Measurements from ENCODE around the gene IRF4.

IRF4 gene

DNA sequence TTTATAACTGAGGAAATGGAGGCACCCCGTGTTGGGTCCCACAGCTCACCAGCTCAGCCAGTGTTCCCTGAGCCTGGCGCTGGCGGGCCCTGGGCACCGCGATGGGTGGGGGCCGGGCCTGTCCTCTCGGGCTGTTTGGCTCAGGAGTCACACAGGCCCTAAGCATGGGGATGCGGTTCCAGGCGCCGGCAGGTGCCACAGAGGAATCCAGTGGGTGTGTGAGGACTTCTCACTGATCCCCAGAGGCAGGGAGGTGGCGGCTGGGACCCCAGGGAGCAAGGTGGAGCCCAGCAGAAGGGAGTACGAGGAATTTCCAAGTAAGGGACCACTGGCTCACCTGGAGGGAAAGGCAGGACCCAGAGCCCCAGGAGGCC, 57.5 kb downstream of the IRF4 start:
- H3K36me3 ChIP-seq (ENCODE audit: low read depth) = no peaks in the 10 kb centered on the region
- H3K27me3 ChIP-seq (ENCODE audit: insufficient read depth, poor library complexity, severe bottlenecking) = peaks cover 9% of the 10 kb centered on the region
- no peak for DNase-seq (ENCODE audit: low spot score)
- TF ChIP-seq, protein P1, sequence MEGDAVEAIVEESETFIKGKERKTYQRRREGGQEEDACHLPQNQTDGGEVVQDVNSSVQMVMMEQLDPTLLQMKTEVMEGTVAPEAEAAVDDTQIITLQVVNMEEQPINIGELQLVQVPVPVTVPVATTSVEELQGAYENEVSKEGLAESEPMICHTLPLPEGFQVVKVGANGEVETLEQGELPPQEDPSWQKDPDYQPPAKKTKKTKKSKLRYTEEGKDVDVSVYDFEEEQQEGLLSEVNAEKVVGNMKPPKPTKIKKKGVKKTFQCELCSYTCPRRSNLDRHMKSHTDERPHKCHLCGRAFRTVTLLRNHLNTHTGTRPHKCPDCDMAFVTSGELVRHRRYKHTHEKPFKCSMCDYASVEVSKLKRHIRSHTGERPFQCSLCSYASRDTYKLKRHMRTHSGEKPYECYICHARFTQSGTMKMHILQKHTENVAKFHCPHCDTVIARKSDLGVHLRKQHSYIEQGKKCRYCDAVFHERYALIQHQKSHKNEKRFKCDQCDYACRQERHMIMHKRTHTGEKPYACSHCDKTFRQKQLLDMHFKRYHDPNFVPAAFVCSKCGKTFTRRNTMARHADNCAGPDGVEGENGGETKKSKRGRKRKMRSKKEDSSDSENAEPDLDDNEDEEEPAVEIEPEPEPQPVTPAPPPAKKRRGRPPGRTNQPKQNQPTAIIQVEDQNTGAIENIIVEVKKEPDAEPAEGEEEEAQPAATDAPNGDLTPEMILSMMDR (IDR thresholded peaks at IDR 0.05; ENCODE audit: poor library complexity, severe bottlenecking) = no peak
- no peak for ATAC-seq (ENCODE audit: low read depth)
- H3K9me3 ChIP-seq (ENCODE audit: severe bottlenecking) = no peaks in the 10 kb centered on the region
- H3K4me1 ChIP-seq (ENCODE audit: insufficient read depth, poor library complexity, severe bottlenecking) = no peaks in the 10 kb centered on the region
- no peak overlapping the region for H3K27ac ChIP-seq (ENCODE audit: poor library complexity, severe bottlenecking)
- H3K4me3 ChIP-seq (ENCODE audit: severe bottlenecking) = no peak overlapping the region

DNA sequence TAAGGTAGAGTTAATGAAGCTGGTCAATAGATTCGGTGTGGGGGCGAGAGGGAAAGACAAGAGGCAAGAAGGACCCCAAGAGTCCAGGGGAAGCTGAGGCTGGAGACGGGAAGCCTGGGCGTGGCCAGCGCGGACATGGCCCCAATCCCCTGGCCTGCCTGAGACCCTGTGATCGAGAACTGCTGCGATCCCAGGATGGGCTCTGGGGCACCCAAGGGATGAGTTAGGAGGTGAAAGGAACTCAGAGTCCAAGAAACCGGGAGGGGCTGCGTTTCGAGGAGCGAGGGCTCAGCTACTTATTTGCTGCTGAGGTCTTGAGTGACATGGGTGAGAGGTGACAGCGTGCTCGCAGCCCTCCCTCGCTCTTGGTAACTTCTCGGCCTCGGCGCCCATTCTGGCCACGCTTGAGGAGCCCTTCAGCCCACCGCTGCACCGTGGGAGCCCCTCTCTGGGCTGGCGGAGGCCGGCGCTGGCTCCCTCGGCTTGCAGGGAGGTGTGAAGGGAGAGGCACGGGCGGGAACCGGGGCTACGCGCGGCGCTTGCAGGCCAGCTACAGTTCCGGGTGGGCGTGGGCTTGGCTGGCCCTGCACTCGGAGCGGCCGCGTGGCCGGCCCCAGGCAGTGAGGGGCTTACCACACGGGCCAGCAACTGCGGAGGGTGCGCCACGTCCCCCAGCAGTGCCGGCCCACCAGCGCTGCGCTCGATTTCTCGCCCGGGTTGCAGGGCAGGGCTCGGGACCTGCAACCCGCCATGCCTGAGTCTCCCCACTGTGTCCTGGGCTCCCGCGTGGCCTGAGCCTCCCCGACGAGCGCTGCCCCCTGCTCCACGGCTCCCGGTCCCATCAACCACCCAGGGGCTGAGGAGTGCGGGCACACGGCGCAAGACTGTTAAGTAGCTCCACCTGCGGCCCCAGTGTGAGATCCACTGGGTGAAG, 58.2 kb downstream of the IRF4 start:
- Histone ChIP-seq H3K9me3 (ENCODE audit: severe bottlenecking) (no peaks in the 10 kb centered on the region), H3K4me1 (ENCODE audit: insufficient read depth, poor library complexity, severe bottlenecking) (no peaks in the 10 kb centered on the region), H3K4me3 (ENCODE audit: severe bottlenecking) (no peak overlapping the region), H3K27ac (ENCODE audit: poor library complexity, severe bottlenecking) (no peak overlapping the region), H3K27me3 (ENCODE audit: insufficient read depth, poor library complexity, severe bottlenecking) (peaks cover 9% of the 10 kb centered on the region), H3K36me3 (ENCODE audit: low read depth) (no peaks in the 10 kb centered on the region)
- TF ChIP-seq, protein P1 (IDR thresholded peaks at IDR 0.05; ENCODE audit: poor library complexity, severe bottlenecking) = no peak
- DNase-seq (ENCODE audit: low spot score) (no peak), ATAC-seq (ENCODE audit: low read depth) (no peak)

DNA sequence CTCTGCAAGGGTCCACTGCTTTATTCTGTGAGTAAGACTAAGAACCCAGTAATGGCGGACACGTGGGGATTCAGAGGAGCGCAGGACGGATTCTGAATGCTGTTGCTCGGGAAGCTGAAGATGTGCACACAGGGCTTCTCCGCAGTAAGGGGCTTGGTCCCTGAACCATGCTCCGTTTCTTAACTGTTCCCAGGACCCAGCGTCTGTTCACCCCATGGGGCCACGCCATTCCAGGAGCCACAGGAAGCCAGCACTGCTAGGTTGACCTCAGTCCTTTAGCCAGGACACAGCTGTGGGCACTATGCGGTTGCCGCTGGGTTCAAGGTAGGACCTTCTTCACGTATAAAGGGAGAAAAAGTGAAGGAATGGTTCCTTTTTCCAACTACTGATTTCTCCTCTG, 59.8 kb downstream of the IRF4 start:
- H3K4me3 ChIP-seq (ENCODE audit: severe bottlenecking) = no peak overlapping the region
- no peaks in the 10 kb centered on the region for H3K9me3 ChIP-seq (ENCODE audit: severe bottlenecking)
- H3K36me3 ChIP-seq (ENCODE audit: low read depth) = no peaks in the 10 kb centered on the region
- TF ChIP-seq, protein P1 (IDR thresholded peaks at IDR 0.05; ENCODE audit: poor library complexity, severe bottlenecking) = no peak
- ATAC-seq (ENCODE audit: low read depth) = no peak
- no peak overlapping the region for H3K27ac ChIP-seq (ENCODE audit: poor library complexity, severe bottlenecking)
- no peak for DNase-seq (ENCODE audit: low spot score)
- H3K27me3 ChIP-seq (ENCODE audit: insufficient read depth, poor library complexity, severe bottlenecking) = peaks cover 9% of the 10 kb centered on the region
- H3K4me1 ChIP-seq (ENCODE audit: insufficient read depth, poor library complexity, severe bottlenecking) = no peaks in the 10 kb centered on the region

DNA sequence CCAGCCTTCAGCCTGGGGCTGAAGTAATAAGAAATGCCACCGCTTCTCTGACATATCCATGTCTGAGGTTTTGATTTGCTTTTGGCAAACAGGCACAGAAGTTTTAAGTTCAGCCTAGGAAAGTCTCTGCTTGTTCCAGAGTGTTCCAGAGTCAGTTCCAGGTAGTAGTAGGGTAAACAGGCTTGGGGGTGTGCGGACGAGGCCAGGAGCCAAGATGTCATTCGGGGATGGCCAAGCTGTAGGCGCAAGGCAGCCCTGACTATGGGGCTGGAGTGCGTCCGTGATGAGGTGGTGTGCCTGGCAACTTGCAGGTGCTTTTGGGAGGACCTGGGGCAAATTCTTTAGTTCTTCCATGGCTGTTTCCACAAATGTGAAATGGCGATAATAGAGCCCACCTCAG, 60.3 kb downstream of the IRF4 start:
- TF ChIP-seq, protein P1 (IDR thresholded peaks at IDR 0.05; ENCODE audit: poor library complexity, severe bottlenecking) = no peak
- H3K27me3 ChIP-seq (ENCODE audit: insufficient read depth, poor library complexity, severe bottlenecking) = peaks cover 9% of the 10 kb centered on the region
- H3K9me3 ChIP-seq (ENCODE audit: severe bottlenecking) = no peaks in the 10 kb centered on the region
- H3K4me1 ChIP-seq (ENCODE audit: insufficient read depth, poor library complexity, severe bottlenecking) = no peaks in the 10 kb centered on the region
- H3K27ac ChIP-seq (ENCODE audit: poor library complexity, severe bottlenecking) = no peak overlapping the region
- ATAC-seq (ENCODE audit: low read depth) (no peak), DNase-seq (ENCODE audit: low spot score) (no peak)
- no peak overlapping the region for H3K4me3 ChIP-seq (ENCODE audit: severe bottlenecking)
- H3K36me3 ChIP-seq (ENCODE audit: low read depth) = no peaks in the 10 kb centered on the region

Data from RWPE2 (cell line).